Gastrocnemius medialis (tissue), 4 donors: ENCODE data around the gene TCP1.
"Not testable (repeated sequence)": the region's sequence is repeated elsewhere in the genome, so short reads cannot be mapped to it uniquely, and the experiment has no call there.

Experiments
- POLR2A ChIP-seq, 2 donors: fragments of 450-650 bp; IDR thresholded peaks; one replicate each; pipeline ENCODE4 v1.6.1; 2017; ENCODE audit warnings: antibody characterized with exemption in 2 of 2, mild to moderate bottlenecking in 2 of 2, moderate library complexity in 2 of 2
- TF ChIP-seq, protein P1 (sequence below), 5 experiments: fragments of 450-650 bp in 3 of 5; fragments of 200-600 bp in 2 of 5; sonication (generic) in 2 of 5; IDR thresholded peaks in 4 of 5; conservative IDR thresholded peaks in 1 of 5; 1 replicate in 4 of 5; 2 replicates in 1 of 5; pipeline ENCODE4 v1.5.1; 2016 to 2019; ENCODE audit warnings: antibody characterized with exemption in 5 of 5, mild to moderate bottlenecking in 3 of 5, moderate library complexity in 3 of 5

GRCh38 chr6:159732550-159732949, 56.9 kb downstream of the TCP1 start:
- TF ChIP-seq, protein P1, sequence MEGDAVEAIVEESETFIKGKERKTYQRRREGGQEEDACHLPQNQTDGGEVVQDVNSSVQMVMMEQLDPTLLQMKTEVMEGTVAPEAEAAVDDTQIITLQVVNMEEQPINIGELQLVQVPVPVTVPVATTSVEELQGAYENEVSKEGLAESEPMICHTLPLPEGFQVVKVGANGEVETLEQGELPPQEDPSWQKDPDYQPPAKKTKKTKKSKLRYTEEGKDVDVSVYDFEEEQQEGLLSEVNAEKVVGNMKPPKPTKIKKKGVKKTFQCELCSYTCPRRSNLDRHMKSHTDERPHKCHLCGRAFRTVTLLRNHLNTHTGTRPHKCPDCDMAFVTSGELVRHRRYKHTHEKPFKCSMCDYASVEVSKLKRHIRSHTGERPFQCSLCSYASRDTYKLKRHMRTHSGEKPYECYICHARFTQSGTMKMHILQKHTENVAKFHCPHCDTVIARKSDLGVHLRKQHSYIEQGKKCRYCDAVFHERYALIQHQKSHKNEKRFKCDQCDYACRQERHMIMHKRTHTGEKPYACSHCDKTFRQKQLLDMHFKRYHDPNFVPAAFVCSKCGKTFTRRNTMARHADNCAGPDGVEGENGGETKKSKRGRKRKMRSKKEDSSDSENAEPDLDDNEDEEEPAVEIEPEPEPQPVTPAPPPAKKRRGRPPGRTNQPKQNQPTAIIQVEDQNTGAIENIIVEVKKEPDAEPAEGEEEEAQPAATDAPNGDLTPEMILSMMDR (IDR thresholded peaks at IDR 0.05 in 4 of 5, conservative IDR thresholded peaks at IDR 0.05 in 1 of 5) = not testable (repeated sequence)
- not testable (repeated sequence) for TF ChIP-seq POLR2A (IDR thresholded peaks at IDR 0.05)
